ENCODE measurements around the gene SPATA6.

- no peak for TF ChIP-seq REST (IDR thresholded peaks at IDR 0.05; ENCODE audit: unreplicated experiment)
- TF ChIP-seq CTCF (conservative IDR thresholded peaks at IDR 0.05; ENCODE audit: low read depth in 2 of 2): no peak
- no peak for TF ChIP-seq ZNF114 (CRISPR knock-in tag; IDR thresholded peaks at IDR 0.05)
- TF ChIP-seq EZH2 (IDR thresholded peaks at IDR 0.05; ENCODE audit: low read depth, unreplicated experiment): no peak
- no peak for TF ChIP-seq ETS1 (IDR thresholded peaks at IDR 0.05)
- no peak for TF ChIP-seq NANOG (IDR thresholded peaks at IDR 0.05; ENCODE audit: borderline replicate concordance)
- TF ChIP-seq ZNF331 (CRISPR knock-in tag; IDR thresholded peaks at IDR 0.05; ENCODE audit: low read depth): no peak
- TF ChIP-seq POLR2AphosphoS5 (IDR thresholded peaks at IDR 0.05; ENCODE audit: low read depth): no peak
- no peak for TF ChIP-seq CREB1 (CRISPR knock-in tag; IDR thresholded peaks at IDR 0.05; ENCODE audit: low read depth)
- no peak for TF ChIP-seq JUNB (IDR thresholded peaks at IDR 0.05; ENCODE audit: unreplicated experiment)
- no peak for TF ChIP-seq EZH2phosphoT487 (IDR thresholded peaks at IDR 0.05; ENCODE audit: unreplicated experiment)
- no peak for TF ChIP-seq ZNF462 (CRISPR knock-in tag; IDR thresholded peaks at IDR 0.05)
These were observed 8.5 kb upstream of the SPATA6 start for GRCh38 chr1:48480504-48480903.
